ENCODE results near the gene LRRN3. TPM values are rescaled to one million over a fixed set of nuclear protein-coding genes. Genes with fewer than 3 reads are reported as not detected.
A peak's percentile ranks its signal among the peaks of the same experiment; 100 is the strongest.
"Not testable (repeated sequence)": the region's sequence is repeated elsewhere in the genome, so short reads cannot be mapped to it uniquely, and the experiment has no call there.

Gene LRRN3
- 4.3 TPM for total RNA-seq (ENCODE audit: insufficient read depth, low replicate concordance)

DNA sequence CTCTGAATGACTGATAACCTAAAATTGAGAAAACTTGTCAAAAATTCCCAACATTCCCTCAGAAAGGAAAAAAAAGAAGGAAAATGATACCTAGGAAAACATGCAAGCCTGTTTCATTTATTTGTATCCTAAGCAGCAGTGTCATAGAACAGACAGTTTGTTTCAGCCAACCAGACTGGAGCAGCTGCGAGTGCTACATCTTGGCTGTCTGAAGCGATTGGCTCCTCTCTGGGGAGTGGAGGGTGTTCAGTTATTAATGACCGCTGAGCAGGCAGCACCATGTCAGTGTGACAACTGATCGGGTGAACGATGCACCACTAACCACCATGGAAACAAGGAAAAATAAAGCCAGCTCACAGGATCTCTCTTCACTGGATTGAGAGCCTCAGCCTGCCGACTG is at the start of gene LRRN3:
LRRN3 (plus strand) TSS at position 282 of the 400 bp plus-strand sequence. CDS start 31,646 bp downstream, outside the sequence.
- DNase-seq (ENCODE audit: low spot score) = peak; percentile 92

DNA sequence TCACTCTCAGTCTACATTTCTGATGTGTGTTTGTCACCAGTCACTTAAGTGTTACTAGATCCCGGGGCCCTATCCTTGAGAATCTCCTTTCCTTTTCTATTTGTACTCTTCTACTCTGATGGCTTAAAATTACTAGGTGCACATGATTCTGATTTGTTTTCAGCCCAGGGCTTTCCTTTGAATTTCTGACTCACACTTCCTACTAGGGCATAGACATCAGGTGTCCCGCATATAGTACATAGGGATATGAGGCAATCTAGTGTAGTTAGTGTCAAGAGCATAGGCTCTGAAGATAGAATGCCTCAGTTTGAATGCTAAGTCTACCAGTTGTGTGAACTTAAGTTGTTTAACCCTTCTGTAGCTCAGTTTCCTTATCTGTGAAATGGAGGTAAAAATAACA is 49.4 kb upstream of the LRRN3 start:
- DNase-seq (ENCODE audit: low spot score) = peak; percentile 30

DNA sequence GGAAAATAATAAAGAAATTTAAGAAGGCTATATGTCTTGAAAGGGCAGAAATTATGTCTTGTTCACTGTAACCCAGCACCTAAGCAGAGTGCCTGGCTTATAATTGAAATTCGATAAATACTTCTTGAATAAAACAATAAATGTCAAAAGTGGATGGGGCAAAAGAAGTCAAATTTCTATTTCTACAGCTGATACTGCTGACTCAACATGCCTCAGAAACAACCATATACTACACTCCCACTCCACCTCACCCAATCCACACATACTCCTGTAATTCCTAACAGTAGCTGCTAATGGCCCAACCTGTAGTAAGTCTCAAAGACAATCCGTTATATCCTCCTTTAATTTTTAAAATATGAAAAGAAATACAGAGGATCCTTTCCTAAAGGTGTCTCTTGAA is 48.1 kb upstream of the LRRN3 start:
- DNase-seq (ENCODE audit: low spot score) = no peak

DNA sequence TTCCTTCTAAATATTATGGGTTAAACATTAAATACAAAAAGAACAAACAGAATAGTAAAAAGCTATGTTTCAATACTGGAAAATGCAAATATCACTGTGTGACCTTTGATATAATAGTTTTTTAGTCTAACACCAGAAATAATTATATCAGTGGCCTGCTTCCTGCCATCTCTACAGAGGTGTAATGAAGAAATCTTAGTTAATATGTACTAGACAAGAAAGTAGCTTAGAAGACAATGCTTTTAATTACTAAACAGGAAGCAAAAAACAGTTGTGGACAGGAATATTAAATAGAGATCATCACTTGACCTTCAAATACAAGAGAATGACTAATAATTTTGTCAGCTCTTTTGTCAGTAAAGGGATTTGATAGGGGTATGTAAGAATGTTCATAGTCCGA is 47.4 kb upstream of the LRRN3 start:
- no peak for DNase-seq (ENCODE audit: low spot score)

DNA sequence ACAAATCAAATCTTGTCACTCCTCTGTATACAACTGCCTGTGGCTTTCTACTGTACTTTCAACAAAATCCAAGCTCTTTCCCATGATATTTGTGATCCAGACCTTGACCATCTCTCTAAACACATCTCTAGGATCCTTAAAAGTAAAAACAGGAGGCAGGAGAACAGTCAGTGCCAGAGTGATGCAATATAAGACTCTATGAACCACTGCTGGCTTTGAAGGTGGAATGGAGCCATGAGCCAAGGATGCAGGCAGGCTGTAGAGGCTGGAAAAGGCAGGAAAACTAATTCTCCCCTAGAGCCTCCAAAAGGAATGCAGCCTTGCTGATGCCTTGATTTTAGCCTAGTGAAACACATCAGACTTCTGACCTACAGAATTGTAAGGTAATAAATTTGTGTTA is 45.5 kb upstream of the LRRN3 start:
- DNase-seq (ENCODE audit: low spot score) = peak; percentile 89

DNA sequence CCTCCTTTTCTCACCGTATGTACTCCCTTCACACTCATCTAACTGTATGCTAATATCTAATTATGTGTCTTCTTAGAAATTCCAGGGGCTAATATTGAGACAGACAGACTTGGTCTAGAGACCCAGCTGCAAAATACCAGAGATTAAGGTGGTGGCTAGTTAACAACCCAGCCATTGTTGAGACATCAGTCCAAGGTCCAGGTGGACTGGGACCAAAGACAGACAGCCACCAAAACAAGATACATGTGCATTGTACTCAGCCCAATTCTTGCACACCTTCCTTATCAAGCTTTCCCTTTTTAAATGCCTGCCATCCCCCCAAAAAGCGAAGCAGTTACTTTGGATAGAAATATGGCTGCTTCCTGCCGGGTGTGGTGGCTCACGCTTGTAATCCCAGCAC is 43.3 kb upstream of the LRRN3 start:
- no peak for DNase-seq (ENCODE audit: low spot score)

DNA sequence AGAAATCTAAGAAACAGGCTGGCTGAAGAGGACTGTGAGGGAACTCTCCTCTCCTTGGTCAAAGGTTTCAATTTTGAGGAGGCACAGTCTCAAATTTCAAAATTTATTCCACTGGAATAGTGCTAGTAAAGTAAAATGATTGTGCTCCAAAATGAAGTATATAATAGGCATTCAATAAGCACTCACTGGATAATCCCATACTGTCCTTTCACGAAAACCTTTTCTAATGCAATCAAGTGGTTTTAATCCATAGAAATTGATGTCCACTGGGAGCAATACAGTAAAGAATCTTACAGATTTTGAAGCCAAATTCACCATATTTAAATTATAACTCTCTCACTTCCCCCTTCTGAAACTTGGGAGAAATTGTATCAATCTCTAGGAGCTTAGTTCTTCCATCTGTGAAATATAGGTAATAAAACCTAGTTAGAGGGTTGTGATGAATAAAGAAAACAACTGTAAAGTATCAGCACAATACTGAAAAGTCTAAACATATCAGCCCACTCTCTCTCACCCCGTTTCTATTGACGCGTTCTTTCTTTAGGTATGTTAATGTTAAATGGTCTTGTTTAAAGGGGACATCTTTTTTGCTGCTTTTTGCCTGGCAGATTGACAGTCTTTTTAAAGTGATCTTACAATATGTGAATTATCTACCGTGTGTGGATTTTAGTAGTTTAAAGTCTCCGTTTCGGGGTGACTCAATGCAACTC is 40.8 kb upstream of the LRRN3 start:
- no peak for DNase-seq (ENCODE audit: low spot score)

DNA sequence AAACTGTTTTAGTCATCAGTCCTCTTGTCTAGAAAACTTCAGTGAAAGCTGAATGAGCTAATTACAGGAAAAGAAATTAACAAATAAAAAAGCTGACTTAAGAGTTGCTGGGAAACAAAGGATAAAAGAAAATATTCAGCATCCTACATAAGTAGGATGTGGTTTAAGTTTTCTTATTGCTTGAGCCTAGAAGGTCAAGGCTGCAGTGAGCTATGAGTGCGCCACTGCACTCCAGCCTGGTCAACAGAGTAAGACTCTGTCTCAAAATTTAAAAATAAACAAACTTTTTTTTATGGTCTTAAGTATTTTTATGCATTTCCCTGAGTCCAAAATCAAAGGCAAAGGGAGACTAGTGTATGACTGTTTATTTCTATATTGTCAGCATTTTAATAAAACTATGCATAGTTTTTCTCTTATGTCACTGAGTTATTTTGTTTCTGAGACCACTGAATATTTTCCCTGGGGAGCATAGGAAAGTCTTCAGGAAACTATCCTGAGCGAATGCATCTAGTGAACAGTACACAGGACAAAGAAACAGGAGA is 40.0 kb upstream of the LRRN3 start:
- DNase-seq (ENCODE audit: low spot score) = no peak

DNA sequence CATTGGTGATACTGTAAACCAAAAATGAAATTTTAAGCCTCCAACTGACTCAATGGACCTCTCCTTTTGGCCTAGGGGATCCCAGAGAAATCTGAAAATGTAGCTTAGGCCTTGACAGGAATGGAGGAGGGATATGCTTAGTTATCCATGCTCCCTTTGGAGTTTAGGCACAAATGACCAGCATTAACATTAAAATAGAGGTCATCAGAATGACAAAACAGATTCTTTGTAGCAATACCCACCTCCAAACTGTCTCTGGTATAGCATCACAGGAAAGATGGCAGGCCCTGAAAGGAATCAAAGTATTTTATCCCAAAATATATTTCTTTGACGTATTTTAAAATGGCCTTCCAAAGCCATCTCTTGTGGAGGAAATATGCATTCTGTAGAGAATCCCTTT is 39.1 kb upstream of the LRRN3 start:
- no peak for DNase-seq (ENCODE audit: low spot score)

DNA sequence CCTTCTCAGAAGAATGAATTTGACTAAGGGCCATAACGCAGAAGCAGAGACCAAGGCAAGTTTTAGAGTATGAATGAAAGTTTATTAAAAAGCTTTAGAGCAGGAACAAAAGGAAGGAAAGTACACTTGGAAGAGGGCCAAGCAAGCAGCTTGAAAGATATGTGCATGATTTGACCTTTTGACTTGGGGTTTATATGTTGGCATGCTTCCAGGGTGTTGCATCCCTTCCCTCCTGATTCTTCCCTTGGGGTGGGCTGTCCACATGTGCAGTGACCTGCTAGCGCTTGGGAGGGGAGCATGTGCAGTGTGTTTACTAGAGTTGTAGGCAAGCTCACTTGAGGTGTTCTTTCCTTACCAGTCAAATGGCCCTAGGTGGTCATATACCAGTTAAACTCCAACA is 37.9 kb upstream of the LRRN3 start:
- no peak for DNase-seq (ENCODE audit: low spot score)

DNA sequence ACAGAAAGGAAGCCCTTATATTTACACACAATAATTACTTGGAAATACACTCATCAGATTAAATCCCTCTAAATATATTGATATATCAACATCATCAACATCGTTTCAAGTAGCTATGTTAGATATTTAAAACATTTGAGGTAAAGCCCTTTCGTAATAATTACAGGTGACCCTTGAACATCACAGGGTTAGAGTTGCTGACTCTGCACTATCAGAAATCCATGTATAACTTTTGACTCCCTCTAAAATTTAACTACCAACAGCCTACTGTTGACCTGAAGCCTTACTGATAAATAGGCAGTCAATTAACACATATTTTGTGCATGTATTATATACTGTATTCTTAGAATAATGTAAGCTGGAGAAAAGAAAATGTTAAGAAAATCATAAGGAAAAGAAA is 34.6 kb upstream of the LRRN3 start:
- no peak for DNase-seq (ENCODE audit: low spot score)

DNA sequence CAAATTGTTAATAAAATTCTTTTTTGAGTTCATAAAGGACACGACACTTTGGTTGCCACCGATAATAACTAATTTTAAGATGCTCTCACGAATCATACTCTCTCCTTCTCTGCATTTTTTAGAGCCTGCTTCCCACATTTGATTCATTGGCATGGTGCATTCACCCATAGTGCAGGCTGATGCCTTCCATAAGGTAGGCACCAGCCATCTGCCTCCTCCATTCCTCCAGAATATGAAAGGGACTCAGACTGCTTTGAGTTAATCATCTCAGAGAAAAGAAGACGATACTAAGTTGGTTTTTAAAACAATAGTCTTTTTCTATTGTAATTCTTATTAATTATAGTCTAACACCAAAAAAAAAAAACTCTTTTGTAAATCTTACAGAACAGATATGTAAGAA is 33.9 kb upstream of the LRRN3 start:
- DNase-seq (ENCODE audit: low spot score) = no peak

DNA sequence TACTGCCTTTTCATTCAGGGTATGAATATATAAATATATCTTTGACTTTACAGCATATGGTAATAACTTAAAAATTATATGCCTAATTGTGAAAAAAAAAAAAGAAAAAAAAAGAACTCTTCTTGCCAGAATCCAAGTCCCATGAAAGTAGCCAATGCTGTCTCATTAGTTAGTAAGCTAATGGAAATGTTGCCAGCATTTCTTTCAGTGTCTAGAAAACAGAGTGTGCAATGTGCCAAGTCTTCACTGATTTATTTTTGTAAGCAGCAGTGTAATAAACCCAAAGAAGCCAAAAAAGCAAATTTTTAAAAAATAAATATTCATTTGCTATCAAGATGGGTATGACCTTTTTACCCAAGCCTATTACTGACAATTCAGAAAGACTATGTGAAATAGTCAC is 31.1 kb upstream of the LRRN3 start:
- no peak for DNase-seq (ENCODE audit: low spot score)

DNA sequence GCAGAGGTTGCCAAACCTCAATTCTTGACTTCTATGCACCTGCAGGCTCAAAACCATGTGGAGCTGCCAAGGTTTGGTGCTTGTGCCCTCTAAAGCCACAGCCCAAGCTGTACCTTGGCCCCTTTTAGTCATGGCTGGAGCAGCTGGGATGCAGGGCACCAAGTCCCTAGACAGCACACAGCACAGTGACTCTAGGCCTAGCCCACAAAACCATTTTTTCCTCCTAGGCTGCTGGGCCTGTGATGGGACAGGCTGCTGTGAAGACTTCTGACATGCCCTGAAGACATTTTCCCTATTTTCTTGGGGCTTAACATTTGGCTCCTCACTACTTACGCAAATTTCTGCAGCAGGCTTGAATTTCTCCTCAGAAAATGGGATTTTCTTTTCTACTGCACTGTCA is 27.8 kb upstream of the LRRN3 start:
- no peak for DNase-seq (ENCODE audit: low spot score)

DNA sequence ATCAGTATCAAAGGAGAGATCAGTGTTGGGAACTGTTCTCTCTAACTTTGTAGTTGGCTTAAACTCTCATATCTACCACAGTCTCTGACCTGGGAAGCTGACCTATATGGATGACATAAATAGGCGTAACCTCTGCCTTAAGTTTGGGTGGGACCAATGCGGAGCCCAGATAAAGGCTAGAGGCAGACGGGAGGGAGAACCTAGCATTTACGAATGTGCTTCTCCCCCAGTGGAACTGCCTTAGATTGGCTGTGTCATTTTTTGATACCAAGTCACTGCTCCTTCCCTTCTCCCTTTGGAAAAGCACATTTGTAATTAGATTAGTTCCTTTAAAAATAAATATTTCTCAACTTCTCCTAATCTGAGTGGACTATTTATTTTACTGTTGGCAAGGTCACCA is 23.7 kb upstream of the LRRN3 start:
- DNase-seq (ENCODE audit: low spot score) = no peak

DNA sequence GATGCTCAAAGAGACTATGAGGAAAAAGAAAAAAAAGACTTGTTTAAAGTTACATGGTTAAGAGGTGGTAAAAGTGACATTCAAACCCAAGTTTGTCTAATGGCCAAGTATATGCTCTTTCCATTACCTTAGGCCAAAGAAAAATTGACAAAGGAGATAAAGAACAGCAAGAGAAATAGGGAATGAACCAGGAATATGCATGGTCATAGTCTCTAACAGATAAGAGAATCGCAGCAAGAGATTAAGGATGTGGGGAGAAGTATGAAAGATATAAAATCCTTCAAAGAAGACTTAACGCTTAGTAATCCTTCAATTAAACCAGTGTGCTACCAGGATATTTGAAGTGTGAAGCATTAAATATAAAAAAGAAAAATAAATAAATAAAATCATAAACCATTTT is 23.2 kb upstream of the LRRN3 start:
- no peak for DNase-seq (ENCODE audit: low spot score)

DNA sequence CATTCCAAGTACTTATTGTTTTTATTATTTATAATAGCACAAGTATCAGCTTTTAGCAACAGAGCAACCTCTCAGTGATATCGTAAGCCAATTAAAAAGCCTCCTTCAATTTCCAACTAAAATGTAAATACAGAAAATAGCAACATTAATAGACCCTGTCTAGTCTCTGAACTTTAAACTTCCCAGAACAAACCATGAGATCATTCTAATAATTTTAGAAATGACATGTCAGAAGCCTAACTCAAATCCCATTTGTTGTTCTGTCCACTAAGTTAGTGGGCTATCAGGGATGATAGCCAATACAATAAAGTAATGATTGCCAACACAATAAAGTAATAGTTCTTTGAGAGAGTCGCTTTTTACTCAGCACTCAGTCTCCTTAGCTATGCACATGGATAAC is 22.3 kb upstream of the LRRN3 start:
- no peak for DNase-seq (ENCODE audit: low spot score)

DNA sequence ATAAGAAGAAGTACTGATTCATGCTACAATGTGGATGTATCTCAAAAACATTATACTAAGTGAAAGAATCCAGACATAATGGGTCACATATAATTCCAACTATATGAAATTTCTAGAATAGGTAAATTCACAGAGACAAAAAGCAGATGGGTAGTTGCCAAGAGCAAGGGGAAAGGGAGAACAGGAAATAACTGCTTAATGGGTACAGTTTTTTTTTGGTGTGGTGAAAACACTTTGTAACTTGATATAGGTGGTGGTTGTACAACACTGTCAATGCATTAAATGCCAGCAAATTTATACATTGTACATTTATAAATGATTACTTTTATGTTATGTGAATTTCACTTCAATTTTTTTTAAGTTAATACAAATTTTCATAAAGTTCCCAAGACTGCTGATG is 19.4 kb upstream of the LRRN3 start:
- DNase-seq (ENCODE audit: low spot score) = no peak

DNA sequence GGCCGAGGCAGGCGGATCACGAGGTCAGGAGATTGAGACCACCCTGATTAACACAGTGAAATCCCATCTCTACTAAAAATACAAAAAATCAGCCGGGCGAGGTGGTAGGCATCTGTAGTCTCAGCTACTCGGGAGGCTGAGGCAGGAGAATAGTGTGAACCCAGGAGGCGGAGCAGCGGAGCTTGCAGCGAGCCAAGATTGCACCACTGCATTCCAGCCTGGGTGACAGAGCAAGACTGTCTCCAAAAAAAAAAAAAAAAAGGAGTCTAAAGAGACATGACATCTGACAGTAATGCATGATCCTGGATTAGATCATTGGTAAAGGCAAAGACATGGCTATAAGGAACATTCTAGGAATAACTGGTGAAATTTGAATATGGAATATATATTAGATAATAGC is 18.3 kb upstream of the LRRN3 start:
- DNase-seq (ENCODE audit: low spot score) = not testable (repeated sequence)

DNA sequence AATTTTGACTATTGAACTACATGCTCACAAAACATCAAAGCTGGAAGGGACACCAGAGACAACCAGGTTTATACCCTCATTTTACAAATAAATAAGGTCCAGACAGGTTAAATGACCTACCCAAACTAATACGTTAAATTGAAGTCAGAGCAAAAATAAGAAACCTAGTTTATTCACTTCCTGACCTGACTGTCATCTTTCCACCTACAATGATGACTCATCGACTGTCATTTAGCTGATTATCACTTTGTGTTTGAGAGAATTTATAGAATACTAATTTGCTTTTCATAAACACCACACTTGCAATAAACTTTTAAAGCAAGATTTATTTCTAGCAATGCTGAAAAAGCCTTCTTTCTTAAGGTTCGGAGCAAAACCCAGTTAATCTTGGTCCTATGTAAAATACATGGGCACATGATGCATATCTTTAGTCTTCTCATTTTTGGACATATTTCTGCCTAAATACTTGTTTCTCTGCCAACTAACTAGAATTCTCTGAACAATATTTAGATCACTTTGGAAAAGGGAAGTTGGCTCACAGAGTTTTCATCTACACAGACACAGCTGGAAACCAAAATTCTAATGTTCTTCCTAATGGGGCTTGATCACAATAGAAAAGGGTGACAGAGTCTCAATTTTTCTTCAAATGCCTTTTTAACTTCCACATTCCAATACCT is 16.7 kb upstream of the LRRN3 start:
- DNase-seq (ENCODE audit: low spot score) = peak; percentile 55

DNA sequence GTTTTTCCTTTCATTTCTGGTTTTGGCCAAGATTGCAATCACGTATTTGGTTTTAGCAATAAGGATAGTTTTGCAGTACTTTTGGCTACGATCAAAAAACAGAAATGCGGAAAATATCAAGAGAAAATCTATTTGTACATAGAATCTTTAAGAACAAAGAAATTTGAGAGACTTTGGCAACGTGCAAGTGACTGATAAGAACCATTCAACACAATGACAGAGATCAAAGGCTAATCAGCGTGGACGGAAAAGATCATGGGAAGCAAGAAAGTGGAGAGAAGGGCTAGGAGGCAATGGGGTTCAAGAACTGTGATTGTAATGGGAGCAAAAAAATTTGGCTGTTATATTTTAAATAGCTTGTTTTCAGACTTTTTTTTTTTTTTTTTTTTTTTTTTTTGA is 16.2 kb upstream of the LRRN3 start:
- no peak for DNase-seq (ENCODE audit: low spot score)

DNA sequence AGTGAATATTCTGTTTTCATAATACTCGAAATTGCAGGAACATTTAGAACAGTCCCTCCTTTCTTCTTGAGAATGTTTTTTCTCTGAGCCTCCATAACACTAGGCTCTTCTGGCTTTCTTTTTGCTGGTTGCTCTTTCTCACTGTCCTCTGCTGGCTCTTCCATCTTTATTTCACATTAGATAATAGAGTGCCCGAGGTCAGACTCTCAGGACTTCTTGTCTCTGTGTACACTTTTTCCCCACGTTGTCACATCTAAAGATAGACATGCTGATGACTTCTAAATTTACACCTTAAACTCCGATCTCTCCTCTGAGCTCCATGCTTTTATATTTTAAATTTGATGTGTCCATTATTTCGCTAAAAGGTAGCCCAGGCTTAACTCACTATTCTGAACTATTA is 15.4 kb upstream of the LRRN3 start:
- DNase-seq (ENCODE audit: low spot score) = no peak

DNA sequence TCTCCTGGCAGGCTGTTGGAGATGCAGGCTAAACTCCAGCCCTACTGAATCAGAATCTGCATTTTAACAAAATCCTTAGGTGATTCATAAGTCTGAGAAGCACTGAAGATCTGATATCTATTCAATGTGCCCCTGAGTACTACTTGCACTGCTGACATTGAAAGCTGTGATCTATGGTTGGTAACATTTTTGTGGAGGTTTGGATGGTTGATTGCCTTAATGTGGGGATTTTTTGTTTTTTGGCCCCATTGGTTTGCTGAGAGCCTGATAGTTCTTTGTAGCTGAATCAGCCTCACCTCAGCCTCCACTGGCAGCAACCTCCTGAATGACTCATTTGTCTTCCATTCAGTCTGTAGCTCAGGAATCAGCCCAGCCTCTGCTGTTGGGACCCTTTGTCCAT is 14.7 kb upstream of the LRRN3 start:
- no peak for DNase-seq (ENCODE audit: low spot score)

Measured in umbilical cord (tissue), 2 donors.